Measurements from ENCODE around the gene TCP11.

Gene TCP11

GRCh38 chr6:35141007-35141655 is at the start of gene TCP11:
Gene TCP11, minus strand, starts transcription at chr6:35141339. Its CDS starts 469 bp downstream, at chr6:35140870.
- FAIRE-seq, result no peak

GRCh38 chr6:35190306-35190705 is 49.2 kb upstream of the TCP11 start:
- no peak for FAIRE-seq

GRCh38 chr6:35188886-35189285 is 47.7 kb upstream of the TCP11 start:
- FAIRE-seq, result no peak

GRCh38 chr6:35186571-35186970 is 45.4 kb upstream of the TCP11 start:
- FAIRE-seq, result no peak

- FAIRE-seq, result no peak
Observed at GRCh38 chr6:35185971-35186370, 44.8 kb upstream of the TCP11 start.

- no peak for FAIRE-seq
Observed at GRCh38 chr6:35185302-35185681, 44.2 kb upstream of the TCP11 start.

- no peak for FAIRE-seq
Observed at GRCh38 chr6:35184580-35185301, 43.6 kb upstream of the TCP11 start.

- FAIRE-seq, result no peak
Observed at GRCh38 chr6:35183935-35184334, 42.8 kb upstream of the TCP11 start.

GRCh38 chr6:35183281-35183680 is 42.1 kb upstream of the TCP11 start:
- no peak for FAIRE-seq

- no peak for FAIRE-seq
Observed at GRCh38 chr6:35181933-35182612, 40.9 kb upstream of the TCP11 start.

- FAIRE-seq, result no peak
Observed at GRCh38 chr6:35181308-35181932, 40.3 kb upstream of the TCP11 start.

GRCh38 chr6:35179901-35180535 is 38.9 kb upstream of the TCP11 start:
- FAIRE-seq, result no peak

- FAIRE-seq, result no peak
Observed at GRCh38 chr6:35178932-35179832, 38.0 kb upstream of the TCP11 start.

GRCh38 chr6:35178012-35178411 is 36.9 kb upstream of the TCP11 start:
- no peak for FAIRE-seq

GRCh38 chr6:35177596-35177995 is 36.5 kb upstream of the TCP11 start:
- no peak for FAIRE-seq

GRCh38 chr6:35177157-35177556 is 36.0 kb upstream of the TCP11 start:
- no peak for FAIRE-seq

- FAIRE-seq, result no peak
Observed at GRCh38 chr6:35176301-35177024, 35.3 kb upstream of the TCP11 start.

GRCh38 chr6:35174501-35174900 is 33.4 kb upstream of the TCP11 start:
- no peak for FAIRE-seq

- no peak for FAIRE-seq
Observed at GRCh38 chr6:35174088-35174434, 32.9 kb upstream of the TCP11 start.

- no peak for FAIRE-seq
Observed at GRCh38 chr6:35173427-35174087, 32.4 kb upstream of the TCP11 start.

- FAIRE-seq, result no peak
Observed at GRCh38 chr6:35173044-35173426, 31.9 kb upstream of the TCP11 start.

Measured in endometrium (tissue), 2 donors.